HG03521 (cell line): Measurements from ENCODE around the gene PDK2.
"Not testable (repeated sequence)": the region's sequence is repeated elsewhere in the genome, so short reads cannot be mapped to it uniquely, and the experiment has no call there.

Experiments
- ATAC-seq: cut with Tn5 transposase; IDR thresholded peaks from one replicate; pipeline ENCODE4 v1.9.1; 2021; ENCODE audit warnings: mild to moderate bottlenecking, moderate library complexity; ENCODE audit not compliant: unreplicated experiment

The PDK2 gene

DNA sequence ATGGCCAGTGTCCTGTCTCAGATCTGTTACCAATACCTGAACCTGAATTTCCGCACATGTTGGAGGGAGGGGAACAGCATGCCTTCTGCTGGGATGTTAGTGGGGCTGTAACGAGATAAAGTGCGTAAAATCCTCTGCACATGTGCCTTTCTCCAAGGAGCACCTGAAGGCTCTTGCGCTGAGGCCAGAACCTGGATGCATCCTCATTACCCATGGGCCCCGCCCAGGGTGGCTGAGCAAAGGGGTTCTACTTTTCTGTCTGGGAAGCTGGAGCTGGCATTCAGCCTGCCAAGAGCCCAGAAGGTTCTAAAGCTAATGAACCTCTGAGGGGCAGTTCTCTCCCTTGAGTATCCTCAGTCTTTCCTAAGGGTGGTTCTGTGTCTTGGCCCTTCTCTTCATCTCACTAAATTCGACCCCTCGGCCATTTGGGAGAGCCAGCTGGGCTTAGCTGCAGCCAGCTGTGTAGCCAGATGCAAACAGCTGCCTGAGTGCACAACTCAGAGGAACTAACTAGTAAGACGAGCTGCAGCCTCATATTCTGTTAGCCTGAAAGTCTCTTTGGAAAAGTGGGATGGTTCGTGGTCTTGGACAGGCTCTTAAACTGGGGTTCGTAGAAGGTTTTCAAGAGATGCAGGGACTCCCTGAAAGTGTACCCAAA, 36.7 kb upstream of the PDK2 start:
- ATAC-seq, result no peak

DNA sequence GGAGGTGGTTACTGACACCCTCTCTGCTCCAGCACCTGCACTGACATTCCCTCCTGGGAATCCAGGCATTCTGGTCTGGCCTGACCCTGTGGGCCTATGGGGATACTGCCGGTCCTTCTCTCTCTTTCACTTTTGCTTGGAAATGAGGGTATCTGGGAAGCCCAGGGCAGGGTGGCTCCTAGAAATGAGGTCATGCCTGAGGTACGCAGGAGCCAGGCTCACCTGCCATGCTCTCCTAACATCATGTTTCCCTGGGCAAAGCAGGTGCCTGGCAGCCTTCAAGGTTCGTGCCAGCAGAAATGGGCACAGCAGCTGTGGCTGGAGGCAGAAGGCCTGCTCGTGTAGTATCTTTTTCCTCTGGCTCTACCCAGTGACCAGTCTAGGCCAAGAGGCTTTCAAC, 35.9 kb upstream of the PDK2 start:
- ATAC-seq, result no peak

DNA sequence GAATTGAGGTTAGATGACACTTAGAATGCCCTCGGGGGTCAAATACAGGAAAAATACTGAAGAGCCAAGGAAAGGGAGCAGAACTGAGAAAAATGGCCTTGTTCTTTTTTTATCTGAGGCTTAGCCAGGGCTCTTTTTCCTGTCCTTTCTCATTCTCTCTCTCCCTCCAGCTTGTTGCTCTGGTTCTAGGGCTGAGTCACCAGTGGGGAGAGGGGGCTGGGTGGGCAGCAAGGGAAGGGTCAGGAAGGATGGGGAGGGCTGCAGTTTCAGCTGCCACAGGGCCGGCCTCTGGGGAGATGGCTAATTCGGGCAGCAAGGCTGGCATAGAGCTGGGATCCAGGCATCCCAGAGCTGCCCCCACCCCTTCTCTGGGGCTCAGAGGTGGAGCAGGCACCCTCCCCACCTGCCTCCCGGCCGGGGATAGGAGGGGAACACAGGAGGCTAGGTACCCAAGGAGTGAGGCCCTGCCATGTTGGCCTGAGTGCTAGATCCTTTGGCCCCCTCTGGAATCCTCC, 35.3 kb upstream of the PDK2 start:
- ATAC-seq, result no peak

DNA sequence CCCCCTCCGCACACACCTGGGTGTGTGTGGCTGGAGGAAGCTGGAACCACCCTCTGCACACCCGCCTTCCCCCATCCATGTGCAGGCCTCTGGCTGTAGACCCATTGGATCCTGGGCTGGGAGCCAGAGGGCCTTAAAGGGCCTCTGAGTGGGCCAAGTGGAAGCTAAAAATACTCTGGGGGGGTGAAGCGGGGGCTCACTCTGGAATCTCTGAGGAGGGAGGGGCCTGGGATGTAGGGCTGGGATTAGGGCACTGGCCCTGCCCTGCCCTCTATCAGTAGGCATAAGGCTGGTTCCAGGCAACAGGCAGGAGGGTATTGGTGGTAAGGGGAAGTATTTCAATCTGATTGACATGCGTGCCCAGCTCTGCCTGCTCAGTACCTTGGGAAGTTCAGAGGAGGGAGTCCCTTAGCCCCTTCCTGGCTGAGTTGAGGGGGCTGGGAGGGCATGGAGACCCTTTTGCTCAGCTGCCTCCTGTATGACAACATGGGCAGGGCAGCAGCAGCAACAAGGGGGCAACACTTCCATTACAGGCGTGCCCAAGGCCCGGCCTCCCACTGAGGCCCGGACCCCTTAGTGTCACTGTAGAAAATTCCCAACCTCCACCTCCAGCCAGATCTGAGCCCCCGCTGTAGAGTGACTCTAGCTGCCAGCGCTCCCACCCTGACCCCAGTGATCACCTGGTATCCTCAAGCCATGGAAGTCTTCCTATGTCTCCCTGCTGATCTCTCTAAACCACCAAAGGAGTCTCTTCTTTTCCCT, 34.0 kb upstream of the PDK2 start:
- no peak for ATAC-seq

DNA sequence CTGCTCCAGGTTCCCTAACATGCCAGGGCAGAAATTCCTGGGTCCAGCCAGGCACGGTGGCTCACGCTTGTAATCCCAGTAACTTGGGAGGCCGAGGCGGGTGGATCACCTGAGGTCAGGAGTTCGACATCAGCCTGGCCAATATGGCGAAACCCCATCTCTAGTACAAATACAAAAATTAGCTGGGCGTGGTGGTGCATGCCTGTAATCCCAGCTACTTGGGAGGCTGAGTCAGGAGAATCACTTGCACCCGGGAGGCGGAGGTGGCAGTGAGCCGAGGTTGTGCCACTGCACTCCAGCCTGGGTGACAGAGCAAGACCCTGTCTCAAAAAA, 33.5 kb upstream of the PDK2 start:
- not testable (repeated sequence) for ATAC-seq

DNA sequence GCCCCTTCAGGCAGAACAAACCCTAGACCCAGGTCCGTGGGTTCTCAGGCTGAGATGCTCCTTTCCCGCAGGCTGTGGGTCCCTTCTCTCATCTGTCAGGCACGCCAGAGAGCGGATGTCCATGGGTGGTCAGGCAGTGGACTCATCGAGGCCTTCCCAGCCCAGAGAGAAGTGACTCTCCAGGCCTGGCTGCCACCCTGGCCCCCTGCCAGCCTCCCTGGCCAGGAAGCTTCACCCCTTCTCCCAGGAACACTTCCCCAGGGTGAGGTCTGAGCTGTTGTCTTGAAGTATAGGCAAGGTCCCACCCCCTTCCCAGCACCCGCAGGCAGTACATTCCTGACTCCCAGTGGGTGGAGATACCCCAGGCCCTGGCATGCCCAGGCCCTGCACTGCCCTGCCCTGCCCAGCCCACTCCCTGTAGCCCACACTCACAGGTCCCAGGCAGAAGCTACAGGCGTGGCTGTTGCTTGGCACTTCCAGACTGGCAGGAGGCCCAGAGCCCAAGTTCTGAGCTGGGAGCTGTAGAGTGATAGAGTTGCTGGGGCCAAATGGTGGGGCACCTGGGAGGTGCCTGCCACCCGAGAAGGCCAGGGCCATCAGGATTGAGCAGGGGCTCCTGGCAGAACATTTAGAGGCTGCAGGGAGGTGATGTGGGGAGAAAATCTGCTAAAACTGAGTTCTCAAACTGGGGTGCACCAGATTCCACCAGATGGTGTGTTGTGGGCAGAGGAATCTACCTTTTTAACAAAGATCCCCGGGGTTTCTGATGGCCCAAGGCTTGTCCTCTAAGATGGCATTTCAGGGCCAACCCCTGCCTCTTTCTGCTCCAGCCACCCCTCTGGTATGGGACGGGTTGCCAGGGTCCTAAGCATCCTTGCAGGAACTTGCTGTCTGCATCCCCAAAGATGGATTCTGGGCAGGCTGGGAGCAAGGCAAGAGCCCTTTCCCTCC, 32.6 kb upstream of the PDK2 start:
- ATAC-seq, result no peak

DNA sequence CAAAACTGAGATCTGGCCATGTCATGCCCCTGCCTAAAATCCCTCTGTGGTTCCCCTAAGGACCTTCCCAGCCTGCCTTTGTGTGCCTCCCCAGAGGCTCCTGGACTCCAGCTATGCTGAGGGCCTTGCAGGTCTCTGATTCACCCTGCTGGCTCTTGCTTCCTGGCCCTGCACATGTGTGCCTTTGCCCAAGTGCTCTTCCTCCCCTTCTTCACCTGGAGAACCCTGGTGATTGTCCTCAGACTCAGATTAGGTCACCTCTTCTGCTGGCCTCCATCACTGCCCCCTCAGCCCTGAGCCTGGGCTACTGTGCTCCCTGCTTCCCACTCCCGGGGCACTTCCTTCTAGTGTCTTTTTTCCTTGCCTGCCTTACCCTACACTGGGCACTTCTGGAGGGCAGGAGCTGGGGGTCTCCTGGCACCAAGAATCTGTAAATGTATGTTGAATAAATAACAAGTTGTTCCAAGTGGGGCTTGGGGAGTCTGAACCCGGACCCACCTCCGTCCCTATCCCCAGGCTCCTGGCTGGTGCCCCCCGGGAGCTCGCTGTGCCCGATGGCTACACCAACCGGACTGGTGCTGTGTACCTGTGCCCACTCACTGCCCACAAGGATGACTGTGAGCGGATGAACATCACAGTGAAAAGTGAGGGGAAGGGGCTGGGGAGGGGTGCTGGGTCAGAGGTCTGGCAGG, 31.4 kb upstream of the PDK2 start:
- no peak for ATAC-seq

DNA sequence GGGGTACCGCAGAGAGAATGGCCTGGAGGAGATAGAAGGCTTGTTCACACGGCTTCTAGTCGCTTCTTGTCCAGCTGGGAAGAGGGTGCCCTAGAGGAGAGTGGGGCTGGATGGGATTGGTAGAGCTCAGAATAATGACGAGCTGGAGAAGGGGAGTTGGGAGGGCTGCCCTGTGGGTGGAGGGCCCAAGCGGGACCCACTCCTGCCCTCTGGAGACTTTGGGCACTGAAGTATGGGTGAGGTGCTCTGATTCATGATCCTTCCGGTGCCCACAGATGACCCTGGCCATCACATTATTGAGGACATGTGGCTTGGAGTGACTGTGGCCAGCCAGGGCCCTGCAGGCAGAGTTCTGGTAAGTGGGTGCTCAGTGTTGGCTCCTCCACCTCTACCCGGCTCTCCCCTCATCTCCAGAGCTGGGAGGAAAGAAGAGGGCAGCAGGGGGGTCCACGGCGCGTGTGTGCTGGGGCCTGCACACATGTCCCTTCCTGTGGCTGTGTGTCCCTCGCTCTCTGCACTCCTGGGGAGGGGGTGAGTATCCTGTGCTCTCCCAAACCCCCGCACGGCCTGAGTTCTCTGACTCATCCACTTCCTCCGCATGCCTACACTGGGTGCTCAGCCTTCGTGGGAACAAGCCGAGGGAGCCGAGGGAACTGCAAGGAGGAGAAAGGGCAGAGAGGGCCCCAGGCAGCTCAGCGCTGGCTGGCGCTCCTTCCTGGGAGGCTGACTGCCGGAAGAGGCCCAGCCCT, 30.7 kb upstream of the PDK2 start:
- ATAC-seq, result no peak

DNA sequence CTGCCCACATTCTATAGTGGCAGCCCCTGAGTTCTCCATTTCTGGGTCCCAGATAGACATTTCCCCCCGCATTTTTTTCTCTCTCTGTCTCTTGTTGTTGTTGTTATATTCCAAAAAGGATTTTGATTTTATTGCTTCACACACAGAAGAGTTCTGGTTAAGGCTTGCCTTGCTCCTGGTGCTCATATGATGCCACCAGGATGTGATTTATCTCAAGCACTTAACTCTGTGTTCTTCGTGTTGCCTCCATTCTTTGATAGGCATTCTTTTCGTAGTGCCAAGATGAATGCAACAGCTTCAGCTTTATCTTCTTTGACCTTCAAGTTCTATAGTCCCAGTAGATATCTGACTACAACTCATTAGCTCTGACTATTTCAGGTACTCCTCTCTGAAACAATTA, 30.1 kb upstream of the PDK2 start:
- no peak for ATAC-seq

DNA sequence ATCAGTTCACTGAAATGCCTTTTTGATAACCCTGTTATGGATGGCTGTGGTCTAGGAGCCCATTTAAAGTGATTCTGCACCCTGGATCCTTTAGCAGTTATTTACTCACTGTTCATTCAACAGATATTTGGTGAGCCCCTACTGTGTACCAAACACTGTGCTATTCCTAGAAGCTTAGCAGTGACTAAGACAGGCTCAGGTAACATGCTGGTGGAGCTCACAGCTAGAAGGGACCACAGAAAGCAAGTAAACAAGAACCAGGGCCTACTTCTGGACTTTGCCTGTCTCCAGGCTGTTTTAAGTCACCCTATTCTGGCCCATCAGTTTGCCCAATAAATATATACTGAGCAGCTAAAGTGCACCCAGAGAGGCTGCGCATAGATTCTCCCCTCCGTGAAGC, 28.2 kb upstream of the PDK2 start:
- ATAC-seq, result no peak

DNA sequence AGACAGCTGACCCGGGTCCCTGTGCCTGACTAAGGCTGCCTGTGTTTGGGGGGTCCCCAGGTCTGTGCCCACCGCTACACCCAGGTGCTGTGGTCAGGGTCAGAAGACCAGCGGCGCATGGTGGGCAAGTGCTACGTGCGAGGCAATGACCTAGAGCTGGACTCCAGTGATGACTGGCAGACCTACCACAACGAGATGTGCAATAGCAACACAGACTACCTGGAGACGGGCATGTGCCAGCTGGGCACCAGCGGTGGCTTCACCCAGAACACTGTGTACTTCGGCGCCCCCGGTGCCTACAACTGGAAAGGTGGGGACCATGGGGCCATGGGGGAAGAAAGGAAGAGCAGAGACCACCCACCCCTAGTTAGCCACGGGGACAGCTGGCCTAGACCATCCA, 27.2 kb upstream of the PDK2 start:
- ATAC-seq, result no peak

DNA sequence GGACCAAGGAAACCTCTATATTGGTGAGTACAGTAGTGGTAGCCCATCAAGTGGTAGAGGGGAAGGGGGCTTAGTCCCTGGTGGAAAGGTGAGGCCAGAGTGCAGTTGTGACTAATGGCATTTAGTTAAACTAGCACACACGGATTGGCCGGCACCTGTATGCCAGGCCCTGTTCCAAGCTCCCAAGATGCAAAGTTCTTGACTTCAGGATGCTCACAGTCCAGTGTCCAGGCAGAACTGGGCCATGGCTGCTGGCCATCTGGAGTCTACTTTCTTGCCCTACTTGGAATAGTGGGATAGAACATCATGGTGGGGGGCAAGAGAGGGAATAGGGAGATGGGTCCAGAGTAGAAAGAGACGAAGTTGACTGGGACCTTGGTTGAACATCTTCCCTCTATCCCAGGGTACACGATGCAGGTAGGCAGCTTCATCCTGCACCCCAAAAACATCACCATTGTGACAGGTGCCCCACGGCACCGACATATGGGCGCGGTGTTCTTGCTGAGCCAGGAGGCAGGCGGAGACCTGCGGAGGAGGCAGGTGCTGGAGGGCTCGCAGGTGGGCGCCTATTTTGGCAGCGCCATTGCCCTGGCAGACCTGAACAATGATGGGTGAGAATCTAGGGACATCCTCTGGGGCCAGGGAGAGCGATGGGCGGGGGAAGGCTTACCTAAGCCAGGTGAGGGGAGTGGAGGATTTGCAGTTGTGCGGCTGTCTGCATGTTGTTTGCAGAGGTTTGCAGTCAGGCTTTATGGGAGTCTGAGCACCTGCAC, 24.1 kb upstream of the PDK2 start:
- ATAC-seq, result no peak

DNA sequence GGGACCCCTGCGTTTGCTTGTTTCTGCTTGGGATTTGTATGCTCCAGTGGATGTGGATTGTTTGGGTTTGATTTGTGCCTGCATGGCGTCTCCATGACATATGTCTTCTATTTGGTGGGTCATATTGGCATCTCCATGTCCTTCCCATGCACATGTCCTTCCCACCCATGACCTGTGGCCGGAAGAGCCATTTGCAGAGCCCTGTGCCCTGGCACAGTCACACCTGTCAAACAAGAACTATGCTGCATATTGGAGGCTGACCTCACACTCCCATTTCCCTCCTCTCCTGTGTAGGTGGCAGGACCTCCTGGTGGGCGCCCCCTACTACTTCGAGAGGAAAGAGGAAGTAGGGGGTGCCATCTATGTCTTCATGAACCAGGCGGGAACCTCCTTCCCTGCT, 23.5 kb upstream of the PDK2 start:
- no peak for ATAC-seq

DNA sequence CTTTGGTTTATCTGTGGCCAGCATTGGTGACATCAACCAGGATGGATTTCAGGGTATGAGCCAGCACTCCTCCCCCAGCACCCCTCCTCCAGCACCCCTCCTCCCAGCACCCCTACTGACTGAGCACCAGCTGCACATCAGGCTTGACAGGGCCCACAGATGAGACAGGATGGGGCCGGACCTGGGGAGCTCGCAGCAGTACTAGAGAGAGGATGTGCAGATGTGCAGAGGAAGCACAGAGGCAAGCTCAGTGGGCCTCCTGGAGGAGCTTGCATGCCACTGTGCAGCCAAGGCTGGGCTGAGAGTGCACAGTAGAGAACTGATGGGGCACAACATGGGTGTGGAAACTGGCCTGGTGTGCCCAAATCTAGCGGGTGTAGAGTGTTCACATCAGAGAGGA, 23.0 kb upstream of the PDK2 start:
- ATAC-seq, result no peak

DNA sequence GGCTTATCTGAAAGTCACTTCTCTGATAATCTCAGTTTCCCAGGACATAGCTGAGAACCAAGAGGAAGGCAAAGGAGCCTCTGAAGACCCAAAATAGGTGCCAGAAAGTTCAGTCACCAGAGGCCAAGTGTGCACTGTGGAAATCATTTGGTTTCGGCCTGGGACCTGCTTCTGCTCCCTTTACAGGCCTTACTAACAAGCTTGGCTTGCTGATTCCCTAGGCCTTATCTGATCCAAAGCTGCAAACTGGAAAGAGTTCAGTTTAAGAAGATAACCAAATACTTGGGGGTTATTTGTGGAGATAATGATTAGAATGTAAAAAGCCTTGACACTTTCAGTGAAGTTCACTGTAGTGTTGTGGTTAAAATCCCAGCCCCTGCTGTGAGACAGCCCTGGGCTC, 22.2 kb upstream of the PDK2 start:
- ATAC-seq, result no peak

DNA sequence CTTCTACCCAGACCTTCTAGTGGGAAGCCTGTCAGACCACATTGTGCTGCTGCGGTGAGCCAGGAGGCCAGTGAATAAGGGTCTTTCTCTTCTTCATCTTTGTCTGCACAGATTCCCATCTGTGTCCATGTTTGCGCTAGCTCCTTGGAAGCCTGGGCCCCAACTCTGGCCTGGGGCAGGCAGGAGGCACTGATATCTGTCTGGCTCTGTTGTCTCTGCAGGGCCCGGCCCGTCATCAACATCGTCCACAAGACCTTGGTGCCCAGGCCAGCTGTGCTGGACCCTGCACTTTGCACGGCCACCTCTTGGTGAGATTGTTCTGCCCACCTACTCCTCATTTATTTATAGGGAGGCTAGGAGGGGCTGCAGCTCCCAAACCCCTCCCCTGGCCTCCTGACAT, 20.9 kb upstream of the PDK2 start:
- ATAC-seq, result no peak

DNA sequence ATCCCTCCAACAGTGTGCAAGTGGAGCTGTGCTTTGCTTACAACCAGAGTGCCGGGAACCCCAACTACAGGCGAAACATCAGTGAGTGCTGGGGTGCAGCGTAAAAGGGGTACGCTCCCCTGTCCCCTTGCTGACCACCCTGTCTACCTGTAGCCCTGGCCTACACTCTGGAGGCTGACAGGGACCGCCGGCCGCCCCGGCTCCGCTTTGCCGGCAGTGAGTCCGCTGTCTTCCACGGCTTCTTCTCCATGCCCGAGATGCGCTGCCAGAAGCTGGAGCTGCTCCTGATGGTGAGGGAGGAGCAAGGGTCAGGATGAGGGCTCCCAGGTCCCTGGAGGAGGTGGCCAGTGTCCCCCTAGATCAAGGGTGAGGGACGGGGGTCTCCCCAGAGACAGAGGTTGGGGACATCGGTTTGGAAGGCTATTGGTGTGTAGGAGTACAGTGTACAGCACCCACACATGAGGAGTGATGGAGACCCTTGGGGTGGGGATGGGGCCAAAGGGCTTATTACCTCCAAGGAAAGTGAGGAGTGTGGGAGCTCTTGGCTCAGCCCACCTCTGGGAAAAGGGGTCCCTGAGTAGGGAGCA, 19.6 kb upstream of the PDK2 start:
- no peak for ATAC-seq

DNA sequence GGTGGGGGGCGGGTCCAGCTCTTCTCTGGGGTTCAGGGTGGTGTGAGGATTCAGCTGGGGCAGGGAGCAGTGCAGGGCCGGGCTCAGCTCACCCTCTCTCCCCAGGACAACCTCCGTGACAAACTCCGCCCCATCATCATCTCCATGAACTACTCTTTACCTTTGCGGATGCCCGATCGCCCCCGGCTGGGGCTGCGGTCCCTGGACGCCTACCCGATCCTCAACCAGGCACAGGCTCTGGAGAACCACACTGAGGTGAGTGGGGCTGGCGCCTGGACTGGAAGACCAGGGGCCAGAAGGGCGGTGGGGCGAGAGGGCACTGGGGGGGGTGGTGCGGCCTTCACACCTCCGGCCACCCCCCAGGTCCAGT, 18.9 kb upstream of the PDK2 start:
- ATAC-seq, result no peak

DNA sequence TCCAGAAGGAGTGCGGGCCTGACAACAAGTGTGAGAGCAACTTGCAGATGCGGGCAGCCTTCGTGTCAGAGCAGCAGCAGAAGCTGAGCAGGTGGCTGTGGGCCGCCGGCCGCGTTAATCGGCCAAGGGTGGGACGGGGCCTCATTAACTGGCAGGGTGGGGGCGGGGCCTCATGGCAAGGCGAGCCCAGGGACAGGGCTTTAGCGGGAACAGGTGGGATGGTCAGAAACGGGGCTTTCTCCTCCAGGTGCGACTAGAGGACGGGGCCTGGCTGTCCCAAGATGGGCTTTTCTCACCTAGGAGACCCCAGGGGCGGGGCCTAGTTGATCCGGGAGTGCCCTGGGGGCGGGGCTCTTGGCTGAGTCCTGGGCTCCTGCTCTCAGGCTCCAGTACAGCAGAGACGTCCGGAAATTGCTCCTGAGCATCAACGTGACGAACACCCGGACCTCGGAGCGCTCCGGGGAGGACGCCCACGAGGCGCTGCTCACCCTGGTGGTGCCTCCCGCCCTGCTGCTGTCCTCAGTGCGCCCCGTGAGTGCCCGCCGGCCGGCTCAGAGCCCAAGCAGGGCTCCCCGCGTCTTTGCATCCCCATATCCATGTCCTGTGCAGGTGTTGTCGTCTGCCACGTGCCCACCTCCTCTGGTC, 18.4 kb upstream of the PDK2 start:
- no peak for ATAC-seq
